GM23248 (cell line): ENCODE measurements around the gene HEXIM2. TPM values are rescaled to one million over a fixed set of nuclear protein-coding genes. Genes with fewer than 3 reads are reported as not detected.

Experiments used
- DNase-seq: peaks from one replicate; pipeline ENCODE4 v3.0.0-alpha.2; 2015
- H2AFZ ChIP-seq: fragments of 200-600 bp; sonication (generic); 2 replicates; pipeline ENCODE4 v1.6.1; 2016; ENCODE audit warnings: antibody characterized with exemption
- H3F3A ChIP-seq: fragments of 200-600 bp; sonication (generic); 2 replicates; pipeline ENCODE4 v1.6.1; 2016; ENCODE audit warnings: mild to moderate bottlenecking, antibody characterized with exemption, mixed run types; ENCODE audit not compliant: insufficient read depth
- H3K27ac ChIP-seq: fragments of 200-600 bp; sonication (generic); 2 replicates; pipeline ENCODE4 v1.5.1; 2016; ENCODE audit warnings: mild to moderate bottlenecking
- H3K27me3 ChIP-seq: fragments of 200-600 bp; sonication (generic); replicated peaks from 2 replicates; pipeline ENCODE4 v1.6.1; 2016; ENCODE audit warnings: mild to moderate bottlenecking; ENCODE audit not compliant: insufficient read depth
- H3K36me3 ChIP-seq: fragments of 200-600 bp; sonication (generic); 2 replicates; pipeline ENCODE4 v1.6.1; 2016; ENCODE audit warnings: low read depth, mild to moderate bottlenecking
- H3K4me1 ChIP-seq: fragments of 200-600 bp; sonication (generic); 2 replicates; pipeline ENCODE4 v1.6.1; 2016; ENCODE audit warnings: mild to moderate bottlenecking; ENCODE audit not compliant: insufficient read depth
- H3K4me2 ChIP-seq: fragments of 200-600 bp; sonication (generic); one replicate; pipeline ENCODE4 v1.6.1; 2016; ENCODE audit warnings: mild to moderate bottlenecking; ENCODE audit not compliant: unreplicated experiment
- H3K4me3 ChIP-seq: fragments of 200-600 bp; sonication (generic); 2 replicates; pipeline ENCODE4 v1.5.1; 2016; ENCODE audit warnings: mild to moderate bottlenecking
- H3K79me2 ChIP-seq: fragments of 200-600 bp; sonication (generic); 2 replicates; pipeline ENCODE4 v1.6.1; 2016; ENCODE audit warnings: mild to moderate bottlenecking; ENCODE audit not compliant: insufficient read depth
- H3K9ac ChIP-seq: fragments of 200-600 bp; sonication (generic); 2 replicates; pipeline ENCODE4 v1.6.1; 2016; ENCODE audit warnings: mild to moderate bottlenecking
- H3K9me2 ChIP-seq: fragments of 200-600 bp; sonication (generic); 2 replicates; pipeline ENCODE4 v1.6.1; 2016; ENCODE audit warnings: mixed run types, mild to moderate bottlenecking, moderate library complexity; ENCODE audit not compliant: insufficient read depth
- H3K9me3 ChIP-seq: fragments of 200-600 bp; sonication (generic); one replicate; pipeline ENCODE4 v1.6.1; 2017; ENCODE audit warnings: low read depth
- H4K20me1 ChIP-seq: fragments of 200-600 bp; sonication (generic); 2 replicates; pipeline ENCODE4 v1.6.0; 2016; ENCODE audit not compliant: insufficient read depth
- EZH2 ChIP-seq: fragments of 200-600 bp; sonication (generic); IDR thresholded peaks from 2 replicates; pipeline ENCODE4 v1.6.1; 2018; ENCODE audit warnings: antibody characterized with exemption, mild to moderate bottlenecking; ENCODE audit not compliant: insufficient read depth, poor library complexity, severe bottlenecking
- EZH2phosphoT487 ChIP-seq: fragments of 200-600 bp; sonication (generic); IDR thresholded peaks from 2 replicates; pipeline ENCODE4 v1.6.1; 2018; ENCODE audit warnings: antibody characterized with exemption, moderate library complexity, mild to moderate bottlenecking, low read depth; ENCODE audit not compliant: insufficient read depth
- WGBS, 2 experiments: methylation state at CpG; one replicate each; pipeline ENCODE4 v1.1.6; 2015 to 2017; ENCODE audit warnings: low lambda C conversion rate in 2 of 2, low coverage in 1 of 2; ENCODE audit errors: missing lambda C conversion rate in 2 of 2; 5-methylcytosine and 5-hydroxymethylcytosine counted together
- in situ Hi-C: fragments of 300-500 bp; cut with MboI; formaldehyde crosslinking; loops from 2 replicates; pipeline ENCODE4 v1.15.0; 2020
- polyA plus RNA-seq: library from polyadenylated mRNA; unstranded; fragments of >200 nt; fragmentation: Nextera tagmentation; extraction: Ambion mirVana; gene quantifications from 2 replicates; pipeline ENCODE4 v1.2.1, GENCODE V29; 2016
- total RNA-seq: library from RNA; depleted of rRNA; stranded (reverse); fragments of >200 nt; shearing (Covaris generic); gene quantifications from 2 replicates; pipeline ENCODE4 v1.2.3, GENCODE V29; 2014

HEXIM2 gene
- total and polyA plus RNA-seq, 2 experiments from 2014 or later, result 4.8 to 8.6 TPM

DNA sequence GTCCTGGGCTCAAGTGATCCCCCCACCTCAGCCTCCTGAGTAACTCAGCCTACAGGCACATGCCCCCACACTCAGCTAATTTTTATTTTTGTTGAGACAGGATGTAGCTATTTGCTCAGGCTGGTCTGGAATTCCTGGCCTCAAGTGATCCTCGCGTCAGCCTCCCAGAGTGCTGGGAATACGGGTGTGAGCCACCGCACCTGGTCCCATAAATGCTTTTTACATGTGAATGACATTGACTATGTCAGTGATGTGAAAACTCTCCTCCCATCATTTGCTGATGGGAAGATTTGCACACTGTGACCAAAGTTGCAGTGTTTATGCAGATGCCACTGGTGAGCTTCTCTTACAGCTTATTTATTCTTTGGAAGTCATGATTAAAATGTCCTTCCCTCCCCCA lies 44.3 kb upstream of the HEXIM2 start:
- Histone ChIP-seq H3K4me3 (no peak overlapping the region), H3K9me2 (no peaks in the 10 kb centered on the region), H3K9ac (no peak overlapping the region), H3K4me1 (peaks cover 4% of the 10 kb centered on the region), H4K20me1 (no peaks in the 10 kb centered on the region), H3K27ac (no peak overlapping the region), H2AFZ (no peak overlapping the region), H3F3A (no peaks in the 10 kb centered on the region), H3K9me3 (no peaks in the 10 kb centered on the region), H3K79me2 (0 out of 2 replicates have a peak, but pooled peaks cover 4% of the 10 kb centered on the region), H3K27me3 (no peaks in the 10 kb centered on the region), H3K36me3 (no peaks in the 10 kb centered on the region; the same call in 1 of the 2 replicates), H3K4me2 (no peak overlapping the region)
- WGBS, 2 experiments, result 97 to 100% methylated on average over 4 of the region's 4 CpGs
- DNase-seq, result no peak
- in situ Hi-C loops, result no loop called here
- TF ChIP-seq EZH2phosphoT487 (no peak), EZH2 (no peak)

DNA sequence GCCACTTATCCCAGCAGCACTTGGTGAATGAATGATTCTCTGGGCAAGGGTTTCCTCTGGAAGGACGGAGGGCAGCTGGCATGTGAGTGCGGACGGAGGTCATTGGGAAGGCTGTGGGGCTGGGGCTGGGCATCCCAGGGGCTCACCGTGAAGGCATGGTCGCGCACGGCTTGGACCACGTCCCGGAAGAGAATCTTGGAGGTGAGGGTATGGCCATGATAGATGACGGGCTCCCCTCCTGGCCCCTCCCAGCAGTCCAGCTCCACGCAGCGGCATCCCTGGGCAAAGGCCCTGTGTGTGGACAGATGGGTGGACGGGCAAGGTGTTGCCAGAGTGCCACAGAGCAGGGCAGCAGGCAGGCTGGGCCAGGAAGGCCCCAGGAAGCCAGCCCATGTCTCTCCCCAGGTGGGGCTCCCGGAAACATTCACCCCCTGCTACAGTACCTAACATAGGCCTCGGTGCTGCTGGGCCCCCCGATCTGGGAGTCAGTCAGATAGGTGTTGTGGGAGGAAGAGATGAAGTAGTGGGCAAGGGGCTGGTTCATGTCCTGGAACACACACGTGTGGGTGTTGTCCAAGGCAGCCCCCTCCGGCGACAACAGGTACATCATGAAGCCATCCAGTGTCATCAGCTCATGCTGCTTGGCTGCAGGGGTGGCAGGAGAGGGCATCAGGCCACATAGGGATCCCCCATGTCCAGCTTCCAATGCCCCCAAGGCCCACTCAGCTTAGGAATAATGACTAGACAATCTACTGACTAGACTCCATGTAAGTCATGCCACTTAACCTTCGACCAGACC lies 43.6 kb upstream of the HEXIM2 start:
- Histone ChIP-seq H3K9me2 (no peaks in the 10 kb centered on the region), H3K9me3 (no peaks in the 10 kb centered on the region), H2AFZ (no peak overlapping the region), H3K79me2 (peaks cover 10% of the 10 kb centered on the region), H3K4me1 (peaks cover 11% of the 10 kb centered on the region), H4K20me1 (no peaks in the 10 kb centered on the region), H3K27me3 (no peaks in the 10 kb centered on the region), H3F3A (no peaks in the 10 kb centered on the region), H3K36me3 (no peaks in the 10 kb centered on the region; the same call in 1 of the 2 replicates), H3K4me3 (no peak overlapping the region), H3K27ac (no peak overlapping the region), H3K9ac (no peak overlapping the region), H3K4me2 (no peak overlapping the region)
- DNase-seq, result no peak
- TF ChIP-seq EZH2phosphoT487 (no peak), EZH2 (no peak)
- 88 to 91% methylated on average over 20 of the region's 20 CpGs for WGBS, 2 experiments
- in situ Hi-C loops, result no loop called here

DNA sequence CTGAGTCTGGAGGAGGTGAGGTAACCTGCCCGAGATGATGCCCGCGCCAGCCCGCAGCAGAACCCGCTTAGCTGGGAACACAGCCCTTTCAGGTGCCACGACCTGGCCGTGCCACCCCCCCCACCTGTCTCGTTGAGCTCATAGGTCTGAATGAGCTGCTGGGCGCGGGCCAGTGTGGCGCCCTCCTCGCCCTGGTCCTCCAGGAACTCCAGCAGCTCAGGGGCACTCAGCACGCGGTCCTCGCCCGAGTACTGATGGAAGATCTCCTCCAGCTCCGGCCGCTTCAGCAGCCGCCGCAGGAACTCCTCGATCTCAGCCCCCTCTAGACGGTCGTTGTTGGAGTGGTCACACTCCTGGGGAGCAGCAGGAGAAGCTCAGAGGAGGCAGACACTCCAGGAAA lies 43.0 kb upstream of the HEXIM2 start:
- H3K79me2 ChIP-seq, result peaks cover 17% of the 10 kb centered on the region
- H3K36me3 ChIP-seq, result no peaks in the 10 kb centered on the region; the same call in 1 of the 2 replicates
- no peaks in the 10 kb centered on the region for H4K20me1 ChIP-seq
- 93 to 95% methylated on average over 23 of the region's 23 CpGs for WGBS, 2 experiments
- H3K4me2 ChIP-seq, result no peak overlapping the region
- in situ Hi-C loops, result no loop called here
- H3F3A ChIP-seq, result no peaks in the 10 kb centered on the region
- no peak for DNase-seq
- no peak overlapping the region for H3K4me3 ChIP-seq
- no peaks in the 10 kb centered on the region for H3K9me2 ChIP-seq
- no peaks in the 10 kb centered on the region for H3K9me3 ChIP-seq
- no peak overlapping the region for H3K27ac ChIP-seq
- no peak overlapping the region for H2AFZ ChIP-seq
- H3K9ac ChIP-seq, result no peak overlapping the region
- H3K27me3 ChIP-seq, result no peaks in the 10 kb centered on the region
- peaks cover 18% of the 10 kb centered on the region for H3K4me1 ChIP-seq
- no peak for TF ChIP-seq EZH2
- no peak for TF ChIP-seq EZH2phosphoT487

DNA sequence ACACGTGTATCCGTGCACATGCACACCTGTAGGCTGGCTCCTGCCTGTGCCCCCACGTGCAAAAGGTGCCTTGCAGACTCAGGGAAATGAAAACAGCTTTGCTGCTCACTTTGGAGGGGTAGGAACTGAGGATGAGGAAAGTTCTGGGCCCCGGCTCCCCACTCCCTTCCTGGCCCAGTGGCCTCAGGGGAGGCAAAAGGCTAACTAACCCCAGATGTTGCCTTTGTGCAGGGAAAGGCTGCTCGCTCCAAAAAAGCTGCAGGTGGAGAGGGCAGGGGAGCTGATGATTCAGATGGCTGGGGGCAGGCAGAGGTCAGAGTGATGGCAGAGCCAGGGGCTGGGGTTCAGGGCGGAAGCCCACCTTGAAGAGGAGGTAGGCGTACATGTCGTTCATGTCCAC lies 41.7 kb upstream of the HEXIM2 start:
- Histone ChIP-seq H3K9ac (no peak overlapping the region), H3K4me3 (no peak overlapping the region), H3K9me2 (no peaks in the 10 kb centered on the region), H3K4me2 (no peak overlapping the region), H3K27me3 (no peaks in the 10 kb centered on the region), H4K20me1 (no peaks in the 10 kb centered on the region), H3K79me2 (peaks cover 27% of the 10 kb centered on the region), H3K4me1 (peaks cover 31% of the 10 kb centered on the region), H3K27ac (no peak overlapping the region), H2AFZ (no peak overlapping the region), H3K9me3 (no peaks in the 10 kb centered on the region), H3F3A (no peaks in the 10 kb centered on the region), H3K36me3 (no peaks in the 10 kb centered on the region; the same call in 1 of the 2 replicates)
- no peak for DNase-seq
- TF ChIP-seq EZH2phosphoT487 (no peak), EZH2 (no peak)
- in situ Hi-C loops, result loop anchor here (5.0 to 10.0 kb wide), 2 partner anchors 65 to 198 kb away; partner anchors contain the start of gene DCAKD
- WGBS, 2 experiments, result 76 to 77% methylated on average over 8 of the region's 8 CpGs
